ENCODE data around the gene CYSRT1.

GRCh38 chr9:137202966-137203365 is 22.0 kb upstream of the CYSRT1 start:
- TF ChIP-seq CTCF (IDR thresholded peaks at IDR 0.05; ENCODE audit: extremely low read depth in 1 of 2, insufficient read depth in 1 of 2, low read depth in 1 of 2, low read length in 2 of 2) (no peak), EZH2 (IDR thresholded peaks at IDR 0.05; ENCODE audit: borderline replicate concordance, low read depth, low read length, severe bottlenecking) (no peak), MYC (IDR thresholded peaks at IDR 0.05; ENCODE audit: low read depth, low read length) (no peak), POLR2A (IDR thresholded peaks at IDR 0.05; ENCODE audit: low read depth, low read length) (no peak), MAX (IDR thresholded peaks at IDR 0.05; ENCODE audit: insufficient read depth, insufficient read length) (no peak)
